GM12875 (cell line): ENCODE results near the gene ROR1.

Source experiments
- H3K4me3 ChIP-seq: one replicate; pipeline ENCODE4 v1.5.1; 2011; ENCODE audit warnings: low read depth, low read length, control low read depth
- CTCF ChIP-seq: IDR thresholded peaks from 2 replicates; pipeline ENCODE4 v1.5.1; 2011; ENCODE audit warnings: low read depth, mild to moderate bottlenecking, control low read depth, inconsistent platforms, low read length, moderate library complexity, borderline replicate concordance; ENCODE audit not compliant: insufficient read depth

The ROR1 gene

GRCh38 chr1:63757334-63757733, 16.5 kb upstream of the ROR1 start:
- TF ChIP-seq CTCF, result no peak
- H3K4me3 ChIP-seq, result no peak overlapping the region

GRCh38 chr1:63758791-63759190, 15.0 kb upstream of the ROR1 start:
- no peak overlapping the region for H3K4me3 ChIP-seq

GRCh38 chr1:63759778-63760177, 14.0 kb upstream of the ROR1 start:
- H3K4me3 ChIP-seq, result no peak overlapping the region
- no peak for TF ChIP-seq CTCF

More at GRCh38 chr1:63758791-63759190, 15.0 kb upstream of the ROR1 start:
- TF ChIP-seq CTCF, result no peak

- H3K4me3 ChIP-seq, result no peak overlapping the region
- no peak for TF ChIP-seq CTCF
These were observed 3.4 kb upstream of the ROR1 start for GRCh38 chr1:63770381-63770780.

GRCh38 chr1:63772201-63772600, 1.6 kb upstream of the ROR1 start:
- no peak overlapping the region for H3K4me3 ChIP-seq
- no peak for TF ChIP-seq CTCF

- no peak overlapping the region for H3K4me3 ChIP-seq
- TF ChIP-seq CTCF, result no peak
These were observed 941 bp upstream of the ROR1 start for GRCh38 chr1:63772876-63773275.

GRCh38 chr1:63773496-63773814, 362 bp upstream of the ROR1 start:
- TF ChIP-seq CTCF, result no peak
- H3K4me3 ChIP-seq, result no peak overlapping the region
